HFFc6 (cell line): ENCODE data around the gene SRGAP3. TPM values are rescaled to one million over a fixed set of nuclear protein-coding genes. Genes with fewer than 3 reads are reported as not detected.
A peak's percentile ranks its signal among the peaks of the same experiment; 100 is the strongest.

Experiments used
- DNase-seq: peaks from one replicate; pipeline ENCODE4 v3.0.0-alpha.2; 2018
- H3K27ac Mint-ChIP-seq: 2 replicates; pipeline ENCODE4 v1.8.0; 2020; ENCODE audit warnings: mild to moderate bottlenecking, mixed read lengths
- H3K27me3 Mint-ChIP-seq: 2 replicates; pipeline ENCODE4 v1.8.0; 2021; ENCODE audit warnings: mild to moderate bottlenecking, moderate library complexity, mixed read lengths; ENCODE audit not compliant: insufficient read depth
- H3K36me3 Mint-ChIP-seq: 2 replicates; pipeline ENCODE4 v1.8.0; 2021; ENCODE audit warnings: low read depth, mixed read lengths
- H3K4me1 Mint-ChIP-seq: 2 replicates; pipeline ENCODE4 v1.8.0; 2020; ENCODE audit warnings: low read depth, mixed read lengths
- H3K4me3 Mint-ChIP-seq: 2 replicates; pipeline ENCODE4 v1.8.0; 2020; ENCODE audit warnings: mild to moderate bottlenecking, moderate library complexity, mixed read lengths
- H3K9me3 Mint-ChIP-seq: 2 replicates; pipeline ENCODE4 v1.8.0; 2020; ENCODE audit warnings: mild to moderate bottlenecking, mixed read lengths
- CTCF ChIP-seq: fragments of 200-600 bp; sonication (generic); IDR thresholded peaks from 2 replicates; pipeline ENCODE4 v1.5.0; 2021; ENCODE audit warnings: antibody characterized with exemption, mild to moderate bottlenecking
- total RNA-seq, 6 experiments: library from RNA; stranded (reverse); fragmentation: NEBNext Ultra II Directional; extraction: Animal tissue kit (Norgen Biotek cat#: 25700); gene quantifications; 2 replicates in 1 of 6; 3 replicates in 5 of 6; pipeline ENCODE4 v1.2.3, GENCODE V29; 2021

Gene SRGAP3
- total RNA-seq, 6 experiments from 2014 or later = 0.23 to 0.92 (median 0.77) TPM

- no peaks in the 10 kb centered on the region for H3K36me3 Mint-ChIP-seq
- no peak for TF ChIP-seq CTCF
Observed at GRCh38 chr3:9137676-9138075, 111.8 kb downstream of the SRGAP3 start.

GRCh38 chr3:9136746-9137465 lies 112.5 kb downstream of the SRGAP3 start:
- no peak for DNase-seq
- Mint-ChIP-seq H3K27me3 (peaks cover 35% of the 10 kb centered on the region), H3K4me3 (no peak overlapping the region), H3K27ac (no peak overlapping the region), H3K36me3 (no peaks in the 10 kb centered on the region), H3K9me3 (peaks cover 8% of the 10 kb centered on the region; the same call in 1 of the 2 replicates), H3K4me1 (no peaks in the 10 kb centered on the region)
- no peak for TF ChIP-seq CTCF

More at GRCh38 chr3:9137676-9138075, 111.8 kb downstream of the SRGAP3 start:
- Mint-ChIP-seq H3K4me3 (no peak overlapping the region), H3K27me3 (peaks cover 30% of the 10 kb centered on the region), H3K4me1 (no peaks in the 10 kb centered on the region), H3K27ac (no peak overlapping the region), H3K9me3 (peaks cover 8% of the 10 kb centered on the region; the same call in 1 of the 2 replicates)
- no peak for DNase-seq

- H3K4me1 Mint-ChIP-seq = no peaks in the 10 kb centered on the region
- TF ChIP-seq CTCF = no peak
- no peak overlapping the region for H3K27ac Mint-ChIP-seq
- H3K4me3 Mint-ChIP-seq = no peak overlapping the region
- DNase-seq = no peak
- peaks cover 8% of the 10 kb centered on the region; the same call in 1 of the 2 replicates for H3K9me3 Mint-ChIP-seq
- H3K36me3 Mint-ChIP-seq = no peaks in the 10 kb centered on the region
- H3K27me3 Mint-ChIP-seq = peaks cover 39% of the 10 kb centered on the region
Observed at GRCh38 chr3:9135930-9136525, 113.4 kb downstream of the SRGAP3 start.

GRCh38 chr3:9135526-9135925 lies 113.9 kb downstream of the SRGAP3 start:
- Mint-ChIP-seq H3K27ac (no peak overlapping the region), H3K4me1 (no peaks in the 10 kb centered on the region), H3K27me3 (peaks cover 40% of the 10 kb centered on the region), H3K4me3 (no peak overlapping the region), H3K9me3 (peaks cover 8% of the 10 kb centered on the region; the same call in 1 of the 2 replicates), H3K36me3 (no peaks in the 10 kb centered on the region)
- 0 out of 2 replicates have a peak, but pooled peaks have one; percentile 7 for TF ChIP-seq CTCF
- DNase-seq = no peak

- Mint-ChIP-seq H3K27me3 (peaks cover 43% of the 10 kb centered on the region), H3K9me3 (no peaks in the 10 kb centered on the region), H3K4me1 (no peaks in the 10 kb centered on the region), H3K27ac (no peak overlapping the region), H3K4me3 (no peak overlapping the region), H3K36me3 (no peaks in the 10 kb centered on the region)
- no peak for TF ChIP-seq CTCF
- DNase-seq = no peak
Observed at GRCh38 chr3:9133656-9134055, 115.8 kb downstream of the SRGAP3 start.
